Stomach smooth muscle (tissue), 2 donors: Measurements from ENCODE around the gene PNPLA7.
"Not testable (repeated sequence)": the region's sequence is repeated elsewhere in the genome, so short reads cannot be mapped to it uniquely, and the experiment has no call there.

ENCODE experiments used
- H3K27ac ChIP-seq: one replicate; pipeline ENCODE4 v1.7.0; 2013; ENCODE audit warnings: mild to moderate bottlenecking, low read length, inconsistent platforms
- H3K27me3 ChIP-seq, 2 donors: one replicate each; pipeline ENCODE4 v1.7.0; 2013; ENCODE audit warnings: low read length in 2 of 2; ENCODE audit not compliant: insufficient read depth in 2 of 2, control insufficient read depth in 1 of 2
- H3K36me3 ChIP-seq, 2 donors: one replicate each; pipeline ENCODE4 v1.7.0; 2013; ENCODE audit warnings: low read length in 2 of 2; ENCODE audit not compliant: control insufficient read depth in 2 of 2, insufficient read depth in 2 of 2
- H3K4me1 ChIP-seq: one replicate; pipeline ENCODE4 v1.7.0; 2013; ENCODE audit warnings: low read length; ENCODE audit not compliant: control insufficient read depth, insufficient read depth
- H3K4me3 ChIP-seq, 2 donors: one replicate each; pipeline ENCODE4 v1.7.0; 2013; ENCODE audit warnings: low read length in 2 of 2
- H3K9ac ChIP-seq, 2 donors: one replicate each; pipeline ENCODE4 v1.7.0; 2013; ENCODE audit warnings: low read length in 2 of 2, mild to moderate bottlenecking in 1 of 2
- H3K9me3 ChIP-seq, 2 donors: one replicate each; pipeline ENCODE4 v1.7.0; 2013; ENCODE audit warnings: low read length in 2 of 2; ENCODE audit not compliant: control insufficient read depth in 2 of 2
- donor health status: healthy.
- donor health status: Pancreatic carcinoma.

Gene PNPLA7

DNA sequence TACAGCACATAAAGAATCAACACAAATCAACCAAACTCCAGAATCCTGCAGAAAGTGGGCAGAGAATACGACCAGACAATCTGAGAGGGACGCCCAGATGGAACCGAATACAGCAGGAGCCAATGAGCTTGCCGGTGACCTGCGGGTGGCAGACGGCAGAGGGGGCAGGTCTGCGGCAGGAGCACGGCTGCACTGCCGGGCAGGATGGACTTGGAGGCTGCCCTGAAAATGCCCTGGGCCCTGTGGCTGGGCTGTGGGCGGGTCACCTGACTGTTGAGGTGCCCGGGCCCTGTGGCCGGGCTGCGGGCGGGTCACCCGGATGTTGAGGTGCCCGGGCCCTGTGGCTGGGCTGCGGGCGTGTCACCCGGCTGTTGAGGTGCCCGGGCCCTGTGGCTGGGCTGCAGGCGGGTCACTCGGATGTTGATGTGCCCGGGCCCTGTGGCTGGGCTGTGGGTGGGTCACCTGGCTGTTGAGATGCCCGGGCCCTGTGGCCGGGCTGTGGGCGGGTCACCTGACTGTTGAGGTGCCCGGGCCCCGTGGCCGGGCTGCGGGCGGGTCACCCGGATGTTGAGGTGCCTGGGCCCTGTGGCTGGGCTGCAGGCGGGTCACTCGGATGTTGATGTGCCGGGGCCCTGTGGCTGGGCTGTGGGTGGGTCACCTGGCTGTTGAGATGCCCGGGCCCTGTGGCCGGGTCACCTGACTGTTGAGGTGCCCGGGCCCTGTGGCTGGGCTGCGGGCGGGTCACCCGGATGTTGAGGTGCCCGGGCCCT is 36.2 kb downstream of the PNPLA7 start:
- H3K36me3 ChIP-seq, H3K9ac ChIP-seq, H3K4me3 ChIP-seq, H3K27ac ChIP-seq, H3K9me3 ChIP-seq, H3K27me3 ChIP-seq, H3K4me1 ChIP-seq: not testable (repeated sequence)

DNA sequence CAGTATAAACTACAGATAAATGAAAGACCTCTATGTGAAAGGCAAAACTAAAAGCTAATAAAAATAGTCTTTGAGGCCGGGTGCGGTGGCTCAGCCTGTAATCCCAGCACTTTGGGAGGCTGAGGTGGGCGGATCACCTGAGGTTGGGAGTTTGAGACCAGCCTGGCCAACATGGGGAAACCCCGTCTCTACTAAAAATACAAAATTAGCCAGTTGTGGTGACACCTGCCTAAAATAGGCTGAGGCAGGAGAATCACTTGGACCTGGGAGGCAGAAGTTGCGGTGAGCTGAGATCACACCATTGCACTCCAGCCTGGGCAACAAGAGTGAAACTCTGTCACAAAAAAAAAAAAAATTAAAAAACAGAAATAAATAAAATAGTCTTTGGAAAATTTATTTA is 37.1 kb downstream of the PNPLA7 start:
- H3K9ac ChIP-seq, H3K27me3 ChIP-seq, H3K4me3 ChIP-seq, H3K36me3 ChIP-seq, H3K27ac ChIP-seq, H3K4me1 ChIP-seq, H3K9me3 ChIP-seq: not testable (repeated sequence)

DNA sequence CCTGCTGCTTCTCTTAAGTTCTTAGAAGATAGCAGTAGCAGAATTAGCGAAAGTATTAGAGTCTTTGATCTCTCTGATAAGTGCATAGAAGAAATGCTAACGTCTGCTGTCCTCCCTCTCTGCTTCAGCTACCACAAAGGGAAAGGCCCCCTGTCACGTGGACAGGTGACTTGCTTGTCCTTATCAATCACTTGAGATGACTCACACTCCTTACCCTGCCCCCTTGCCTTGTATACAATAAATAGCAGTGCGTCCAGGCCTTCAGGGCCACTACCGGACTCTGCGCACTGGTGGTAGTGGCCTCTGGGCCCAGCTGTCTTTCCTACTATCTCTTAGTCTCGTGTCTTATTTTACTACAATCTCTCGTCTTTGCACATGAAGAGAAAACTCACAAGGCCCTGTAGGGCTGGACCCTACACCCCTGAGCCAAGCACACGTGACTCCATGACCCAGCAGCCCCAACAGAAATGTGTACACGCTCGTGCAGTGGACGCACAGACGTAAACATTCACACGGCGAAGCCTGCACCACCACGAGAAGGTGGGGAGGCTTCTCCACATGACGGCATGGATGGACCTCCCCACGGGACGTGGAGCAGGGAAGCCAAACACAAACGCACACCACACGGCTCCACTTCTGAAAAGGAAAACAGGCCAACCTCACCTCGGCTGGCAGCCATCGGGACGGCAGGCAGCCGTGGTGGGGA is 38.3 kb downstream of the PNPLA7 start:
- Histone ChIP-seq H3K9me3 (no peaks in the 10 kb centered on the region), H3K36me3 (no peaks in the 10 kb centered on the region), H3K4me1 (no peaks in the 10 kb centered on the region), H3K4me3 (no peak overlapping the region), H3K9ac (no peak overlapping the region), H3K27me3 (no peaks in the 10 kb centered on the region), H3K27ac (no peak overlapping the region)

DNA sequence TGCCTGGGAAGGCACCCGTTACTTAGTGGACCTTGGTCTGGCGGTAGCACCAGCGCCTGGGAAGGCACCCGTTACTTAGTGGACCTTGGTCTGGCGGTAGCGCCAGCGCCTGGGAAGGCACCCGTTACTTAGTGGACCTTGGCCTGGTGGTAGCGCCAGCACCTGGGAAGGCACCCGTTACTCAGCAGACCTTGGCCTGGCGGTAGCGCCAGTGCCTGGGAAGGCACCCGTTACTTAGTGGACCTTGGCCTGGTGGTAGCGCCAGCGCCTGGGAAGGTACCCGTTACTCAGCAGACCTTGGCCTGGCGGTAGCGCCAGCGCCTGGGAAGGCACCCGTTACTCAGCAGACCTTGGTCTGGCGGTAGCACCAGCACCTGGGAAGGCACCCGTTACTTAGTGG is 39.1 kb downstream of the PNPLA7 start:
- H3K9ac ChIP-seq, H3K27me3 ChIP-seq, H3K4me3 ChIP-seq, H3K27ac ChIP-seq, H3K4me1 ChIP-seq, H3K36me3 ChIP-seq, H3K9me3 ChIP-seq: not testable (repeated sequence)

DNA sequence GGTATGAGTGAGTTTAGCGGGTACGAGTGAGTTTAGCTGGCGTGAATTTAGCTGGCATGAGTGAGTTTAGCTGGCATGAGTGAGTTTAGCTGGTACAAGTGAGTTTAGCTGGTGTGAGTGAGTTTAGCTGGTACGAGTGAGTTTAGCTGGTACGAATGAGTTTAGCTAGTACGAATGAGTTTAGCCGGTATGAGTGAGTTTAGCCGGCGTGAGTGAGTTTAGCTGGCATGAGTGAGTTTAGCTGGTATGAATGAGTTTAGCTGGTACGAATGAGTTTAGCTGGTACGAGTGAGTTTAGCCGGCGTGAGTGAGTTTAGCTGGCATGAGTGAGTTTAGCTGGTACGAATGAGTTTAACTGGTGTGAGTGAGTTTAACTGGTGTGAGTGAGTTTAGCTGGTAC is 41.0 kb downstream of the PNPLA7 start:
- Histone ChIP-seq H3K4me1 (no peaks in the 10 kb centered on the region), H3K9me3 (no peaks in the 10 kb centered on the region)

DNA sequence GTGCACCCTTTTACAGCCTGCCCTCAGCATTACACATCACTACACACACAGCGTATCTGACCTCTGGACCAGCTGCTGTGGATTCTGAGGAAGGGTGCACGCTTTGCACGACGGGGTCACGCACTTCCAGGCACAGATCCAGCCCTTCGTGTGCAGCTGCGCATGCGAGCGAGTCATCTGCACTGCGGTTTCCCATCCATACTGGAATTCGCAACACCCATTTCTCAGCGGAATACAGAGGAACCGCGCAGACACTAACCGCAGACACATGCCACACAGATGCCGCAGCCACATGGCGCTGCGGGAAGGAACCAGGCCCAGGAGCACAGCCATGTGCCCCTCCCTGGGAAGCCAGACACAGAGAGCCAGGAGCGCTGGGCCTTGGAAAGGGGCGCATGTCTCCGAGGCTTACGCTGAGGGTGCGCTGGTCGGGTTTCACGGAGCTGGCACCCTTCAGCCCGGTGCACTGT is 43.5 kb downstream of the PNPLA7 start:
- no peaks in the 10 kb centered on the region for H3K9me3 ChIP-seq
- H3K27ac ChIP-seq = no peak overlapping the region
- H3K9ac ChIP-seq = no peak overlapping the region
- H3K36me3 ChIP-seq = no peaks in the 10 kb centered on the region
- H3K4me3 ChIP-seq = no peak overlapping the region
- no peaks in the 10 kb centered on the region for H3K27me3 ChIP-seq
- H3K4me1 ChIP-seq = no peaks in the 10 kb centered on the region

More for the DNA sequence above, 41.0 kb downstream of the PNPLA7 start:
- Histone ChIP-seq H3K27ac (no peak overlapping the region), H3K9ac (no peak overlapping the region), H3K27me3 (no peaks in the 10 kb centered on the region), H3K4me3 (no peak overlapping the region), H3K36me3 (no peaks in the 10 kb centered on the region)

DNA sequence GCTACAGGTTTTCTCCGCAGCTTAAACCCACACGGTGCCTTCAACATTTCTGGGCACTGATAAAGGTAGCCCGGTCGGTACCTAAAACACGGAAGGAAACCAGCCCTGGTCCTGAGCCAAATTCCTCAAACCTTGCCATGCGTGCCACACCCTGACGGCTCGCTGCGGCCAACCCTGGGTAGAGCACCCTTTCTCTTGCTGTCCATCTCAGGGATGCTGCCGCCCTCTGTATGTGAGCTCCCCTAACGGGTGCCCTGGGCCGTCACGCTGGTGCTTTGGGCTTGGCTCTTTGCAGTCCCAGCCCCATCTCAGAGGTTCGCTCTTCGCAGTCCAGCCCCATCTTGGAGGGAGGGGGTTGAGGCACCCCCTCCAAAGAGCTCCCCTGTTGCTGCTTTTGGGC is 43.9 kb downstream of the PNPLA7 start:
- no peaks in the 10 kb centered on the region for H3K4me1 ChIP-seq
- no peak overlapping the region for H3K9ac ChIP-seq
- H3K27me3 ChIP-seq = no peaks in the 10 kb centered on the region
- H3K27ac ChIP-seq = no peak overlapping the region
- no peaks in the 10 kb centered on the region for H3K9me3 ChIP-seq
- H3K36me3 ChIP-seq = no peaks in the 10 kb centered on the region
- no peak overlapping the region for H3K4me3 ChIP-seq

DNA sequence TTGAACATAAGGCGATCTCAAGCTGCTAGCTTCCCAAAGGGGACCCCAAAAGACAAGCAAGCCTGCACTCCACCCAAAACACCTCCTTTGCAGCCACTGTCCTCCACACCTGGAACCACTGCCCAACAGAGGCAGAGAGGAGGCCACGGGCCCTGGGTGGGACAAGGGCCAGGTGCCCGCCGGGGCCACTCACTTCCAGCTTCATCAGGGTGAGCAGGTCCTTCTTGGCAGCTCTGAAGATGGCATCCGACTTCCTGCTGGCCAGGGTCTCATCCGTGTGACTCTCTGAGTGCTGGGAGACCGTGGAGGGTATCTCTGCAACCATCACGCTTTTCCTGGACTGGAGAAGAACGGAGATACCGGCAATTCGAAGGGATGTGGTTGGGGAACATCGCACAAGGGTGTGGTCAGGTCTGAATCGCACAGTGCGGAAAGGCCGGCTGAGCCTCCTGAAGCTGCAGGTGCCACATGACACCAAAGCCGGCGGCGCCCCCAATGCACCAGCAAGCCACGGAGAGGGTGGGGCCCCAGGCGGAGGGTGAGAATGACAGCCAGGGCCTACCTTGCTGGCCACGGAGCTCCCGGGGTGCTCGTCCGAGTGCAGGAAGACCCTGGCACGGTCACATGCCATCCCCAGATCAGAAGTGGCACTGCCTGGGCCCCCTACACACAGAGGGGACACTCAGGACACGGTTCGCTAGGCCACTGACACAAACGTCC is 44.6 kb downstream of the PNPLA7 start:
- H3K9ac ChIP-seq = no peak overlapping the region
- H3K4me3 ChIP-seq = no peak overlapping the region
- no peaks in the 10 kb centered on the region for H3K4me1 ChIP-seq
- H3K27me3 ChIP-seq = no peaks in the 10 kb centered on the region
- no peak overlapping the region for H3K27ac ChIP-seq
- H3K9me3 ChIP-seq = no peaks in the 10 kb centered on the region
- no peaks in the 10 kb centered on the region for H3K36me3 ChIP-seq

DNA sequence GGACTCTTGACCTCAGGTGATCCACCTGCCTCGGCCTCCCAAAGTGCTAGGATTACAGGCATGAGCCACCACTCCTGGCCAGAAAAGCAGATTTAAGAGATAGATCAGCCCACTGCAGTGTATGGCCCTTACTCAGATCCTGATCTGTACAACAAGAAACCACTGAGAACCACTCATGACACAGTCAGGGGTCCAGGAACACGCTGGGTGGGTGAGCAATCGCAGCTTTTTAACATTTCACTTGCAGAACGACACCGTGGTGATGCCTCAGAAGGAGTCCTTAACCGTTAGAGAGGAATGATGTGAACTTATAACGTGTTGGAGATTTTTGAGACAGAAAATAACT is 45.8 kb downstream of the PNPLA7 start:
- Histone ChIP-seq H3K36me3 (no peaks in the 10 kb centered on the region), H3K4me3 (no peak overlapping the region), H3K27ac (no peak overlapping the region)

DNA sequence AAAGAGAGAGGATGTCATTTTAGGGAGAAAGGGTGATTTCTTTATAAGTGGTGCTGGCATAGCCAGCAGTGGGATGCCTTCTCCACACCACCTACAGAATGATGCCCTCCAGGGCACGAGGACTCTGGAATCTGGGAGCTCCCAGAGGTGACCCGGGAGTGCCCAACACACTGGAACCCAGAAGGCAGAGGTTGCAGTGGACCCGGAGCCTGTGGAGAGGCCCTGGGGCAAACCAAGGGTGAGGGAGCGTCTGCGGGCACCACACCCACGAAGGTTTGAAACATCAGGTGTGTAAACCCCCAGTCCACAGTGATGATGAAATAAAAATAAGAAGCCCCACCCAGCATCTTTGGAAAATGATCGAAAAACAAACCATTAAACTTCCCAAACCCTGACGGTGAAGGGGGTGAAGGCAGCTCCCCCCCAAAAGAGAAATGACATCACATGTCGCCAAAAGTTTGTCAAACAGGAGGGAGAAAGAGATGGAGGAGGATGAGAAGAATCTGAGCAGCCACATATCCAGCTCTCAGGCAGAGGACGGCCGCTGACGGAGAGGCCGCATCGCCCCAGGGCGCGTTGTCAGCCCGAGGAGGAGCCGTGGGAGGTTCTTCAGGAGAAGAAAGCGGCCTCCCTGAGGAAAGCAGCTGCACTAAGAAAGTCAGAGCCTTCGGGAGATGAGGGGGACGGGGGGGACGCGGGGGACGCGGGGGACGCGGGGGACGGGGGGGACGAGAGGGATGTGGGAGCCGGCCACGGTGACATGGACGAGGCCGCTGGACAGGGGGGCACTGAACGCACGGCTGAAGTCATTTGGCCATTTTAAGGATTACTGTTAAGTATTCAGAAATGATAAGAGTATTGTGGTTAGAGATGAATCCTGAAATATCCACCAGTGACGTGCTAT is 47.9 kb downstream of the PNPLA7 start:
- H3K9me3 ChIP-seq = no peaks in the 10 kb centered on the region
- no peak overlapping the region for H3K27ac ChIP-seq
- no peaks in the 10 kb centered on the region for H3K36me3 ChIP-seq
- H3K27me3 ChIP-seq = no peaks in the 10 kb centered on the region
- H3K4me3 ChIP-seq = no peak overlapping the region
- H3K4me1 ChIP-seq = no peaks in the 10 kb centered on the region
- H3K9ac ChIP-seq = no peak overlapping the region

More for the DNA sequence above, 45.8 kb downstream of the PNPLA7 start:
- Histone ChIP-seq H3K4me1 (no peaks in the 10 kb centered on the region), H3K27me3 (no peaks in the 10 kb centered on the region), H3K9ac (no peak overlapping the region), H3K9me3 (no peaks in the 10 kb centered on the region)
